Measurements from ENCODE around the gene TPRX1.

- TF ChIP-seq DLX4 (CRISPR knock-in tag; IDR thresholded peaks at IDR 0.05) = no peak
- TF ChIP-seq, protein P1, sequence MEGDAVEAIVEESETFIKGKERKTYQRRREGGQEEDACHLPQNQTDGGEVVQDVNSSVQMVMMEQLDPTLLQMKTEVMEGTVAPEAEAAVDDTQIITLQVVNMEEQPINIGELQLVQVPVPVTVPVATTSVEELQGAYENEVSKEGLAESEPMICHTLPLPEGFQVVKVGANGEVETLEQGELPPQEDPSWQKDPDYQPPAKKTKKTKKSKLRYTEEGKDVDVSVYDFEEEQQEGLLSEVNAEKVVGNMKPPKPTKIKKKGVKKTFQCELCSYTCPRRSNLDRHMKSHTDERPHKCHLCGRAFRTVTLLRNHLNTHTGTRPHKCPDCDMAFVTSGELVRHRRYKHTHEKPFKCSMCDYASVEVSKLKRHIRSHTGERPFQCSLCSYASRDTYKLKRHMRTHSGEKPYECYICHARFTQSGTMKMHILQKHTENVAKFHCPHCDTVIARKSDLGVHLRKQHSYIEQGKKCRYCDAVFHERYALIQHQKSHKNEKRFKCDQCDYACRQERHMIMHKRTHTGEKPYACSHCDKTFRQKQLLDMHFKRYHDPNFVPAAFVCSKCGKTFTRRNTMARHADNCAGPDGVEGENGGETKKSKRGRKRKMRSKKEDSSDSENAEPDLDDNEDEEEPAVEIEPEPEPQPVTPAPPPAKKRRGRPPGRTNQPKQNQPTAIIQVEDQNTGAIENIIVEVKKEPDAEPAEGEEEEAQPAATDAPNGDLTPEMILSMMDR (IDR thresholded peaks at IDR 0.05 in 2 of 3, conservative IDR thresholded peaks at IDR 0.05 in 1 of 3; ENCODE audit: insufficient read depth in 2 of 3, low read depth in 1 of 3, low read length in 3 of 3) = no peak
- peak; percentile 81 for TF ChIP-seq ATF3 (IDR thresholded peaks at IDR 0.05)
- TF ChIP-seq ATF3 (CRISPR knock-in tag; conservative IDR thresholded peaks at IDR 0.05) = no peak
- no peak for TF ChIP-seq HINFP (tag; conservative IDR thresholded peaks at IDR 0.05; ENCODE audit: low read depth)
- no peak for TF ChIP-seq MYC (IDR thresholded peaks at IDR 0.05; ENCODE audit: low read depth, low read length)
- no peak for TF ChIP-seq MYC (CRISPR knock-in tag; IDR thresholded peaks at IDR 0.05; ENCODE audit: borderline replicate concordance, low read depth)
- TF ChIP-seq, protein P2, sequence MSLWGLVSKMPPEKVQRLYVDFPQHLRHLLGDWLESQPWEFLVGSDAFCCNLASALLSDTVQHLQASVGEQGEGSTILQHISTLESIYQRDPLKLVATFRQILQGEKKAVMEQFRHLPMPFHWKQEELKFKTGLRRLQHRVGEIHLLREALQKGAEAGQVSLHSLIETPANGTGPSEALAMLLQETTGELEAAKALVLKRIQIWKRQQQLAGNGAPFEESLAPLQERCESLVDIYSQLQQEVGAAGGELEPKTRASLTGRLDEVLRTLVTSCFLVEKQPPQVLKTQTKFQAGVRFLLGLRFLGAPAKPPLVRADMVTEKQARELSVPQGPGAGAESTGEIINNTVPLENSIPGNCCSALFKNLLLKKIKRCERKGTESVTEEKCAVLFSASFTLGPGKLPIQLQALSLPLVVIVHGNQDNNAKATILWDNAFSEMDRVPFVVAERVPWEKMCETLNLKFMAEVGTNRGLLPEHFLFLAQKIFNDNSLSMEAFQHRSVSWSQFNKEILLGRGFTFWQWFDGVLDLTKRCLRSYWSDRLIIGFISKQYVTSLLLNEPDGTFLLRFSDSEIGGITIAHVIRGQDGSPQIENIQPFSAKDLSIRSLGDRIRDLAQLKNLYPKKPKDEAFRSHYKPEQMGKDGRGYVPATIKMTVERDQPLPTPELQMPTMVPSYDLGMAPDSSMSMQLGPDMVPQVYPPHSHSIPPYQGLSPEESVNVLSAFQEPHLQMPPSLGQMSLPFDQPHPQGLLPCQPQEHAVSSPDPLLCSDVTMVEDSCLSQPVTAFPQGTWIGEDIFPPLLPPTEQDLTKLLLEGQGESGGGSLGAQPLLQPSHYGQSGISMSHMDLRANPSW (CRISPR knock-in tag; IDR thresholded peaks at IDR 0.05) = no peak
- no peak for TF ChIP-seq DDX20 (tag; IDR thresholded peaks at IDR 0.05; ENCODE audit: low read depth)
- TF ChIP-seq TSC22D4 (tag; IDR thresholded peaks at IDR 0.05) = no peak
- no peak for TF ChIP-seq CBX8 (IDR thresholded peaks at IDR 0.05; ENCODE audit: borderline replicate concordance, extremely low read depth, low read depth, low read length, poor library complexity, severe bottlenecking)
- no peak for TF ChIP-seq TAF7 (tag; IDR thresholded peaks at IDR 0.05)
- TF ChIP-seq NCOR1 (IDR thresholded peaks at IDR 0.05) = no peak
- TF ChIP-seq ATF1 (CRISPR knock-in tag; IDR thresholded peaks at IDR 0.05) = 0 out of 2 replicates have a peak, but pooled peaks have one; percentile 45
- peak; percentile 84 for TF ChIP-seq ATF1 (tag; IDR thresholded peaks at IDR 0.05)
- no peak for TF ChIP-seq SRF (CRISPR knock-in tag; IDR thresholded peaks at IDR 0.05)
Observed at GRCh38 chr19:47766670-47767069, 37.7 kb downstream of the TPRX1 start.
